ENCODE measurements around the gene SLC12A5.

GRCh38 chr20:46028110-46028509 is 905 bp upstream of the SLC12A5 start:
- TF ChIP-seq CTCF (IDR thresholded peaks at IDR 0.05) = no peak
- TF ChIP-seq POLR2A (IDR thresholded peaks at IDR 0.05) = no peak
